Liver (tissue), 9 donors: Measurements from ENCODE around the gene MELTF. TPM values are rescaled to one million over a fixed set of nuclear protein-coding genes. Genes with fewer than 3 reads are reported as not detected.
"Not testable (repeated sequence)": the region's sequence is repeated elsewhere in the genome, so short reads cannot be mapped to it uniquely, and the experiment has no call there.

Experiments
- DNase-seq: peaks from one replicate; pipeline ENCODE4 v3.0.0-alpha.2; 2017; ENCODE audit warnings: low spot score
- H3K27ac ChIP-seq, 2 donors: one replicate each; pipeline ENCODE4 v1.7.0; 2013; ENCODE audit warnings: inconsistent platforms in 2 of 2, low read length in 2 of 2, control low read depth in 1 of 2, low read depth in 1 of 2, mild to moderate bottlenecking in 1 of 2
- H3K27me3 ChIP-seq, 4 donors: one replicate each; pipeline versions ENCODE4 v1.6.1 to v1.7.0; 2013; ENCODE audit warnings: low read length in 3 of 4, inconsistent platforms in 1 of 4, mild to moderate bottlenecking in 1 of 4, moderate library complexity in 1 of 4; ENCODE audit not compliant: control insufficient read depth in 4 of 4, insufficient read depth in 4 of 4
- H3K36me3 ChIP-seq, 4 donors: one replicate each; pipeline versions ENCODE4 v1.6.1 to v1.7.0; 2013; ENCODE audit warnings: low read length in 3 of 4, mild to moderate bottlenecking in 3 of 4, low read depth in 1 of 4, moderate library complexity in 1 of 4; ENCODE audit not compliant: control insufficient read depth in 4 of 4, insufficient read depth in 3 of 4
- H3K4me1 ChIP-seq, 4 donors: one replicate each; pipeline versions ENCODE4 v1.6.1 to v1.7.0; 2013; ENCODE audit warnings: low read length in 3 of 4, mild to moderate bottlenecking in 3 of 4, moderate library complexity in 1 of 4; ENCODE audit not compliant: control insufficient read depth in 4 of 4, insufficient read depth in 4 of 4
- H3K4me3 ChIP-seq, 3 donors: one replicate each; pipeline versions ENCODE4 v1.6.1 to v1.7.0; 2013; ENCODE audit warnings: low read length in 3 of 3, control low read depth in 1 of 3, low read depth in 1 of 3, mild to moderate bottlenecking in 1 of 3
- H3K9ac ChIP-seq, 2 donors: one replicate each; pipeline ENCODE4 v1.7.0; 2013; ENCODE audit warnings: low read length in 2 of 2, mild to moderate bottlenecking in 2 of 2, moderate library complexity in 2 of 2, control low read depth in 1 of 2, low read depth in 1 of 2
- H3K9me3 ChIP-seq, 4 donors: one replicate each; pipeline versions ENCODE4 v1.6.1 to v1.7.0; 2013; ENCODE audit warnings: low read length in 3 of 4; ENCODE audit not compliant: control insufficient read depth in 4 of 4
- EGR1 ChIP-seq, 2 donors: IDR thresholded peaks; 2 replicates each; pipeline ENCODE4 v1.6.1; 2016 to 2018; ENCODE audit warnings: antibody characterized with exemption in 2 of 2, low read depth in 2 of 2
- FOXA1 ChIP-seq: IDR thresholded peaks from 2 replicates; pipeline ENCODE4 v1.6.1; 2016; ENCODE audit warnings: antibody characterized with exemption
- GABPA ChIP-seq, 2 donors: IDR thresholded peaks in 1 of 2; conservative IDR thresholded peaks in 1 of 2; 2 replicates each; pipeline ENCODE4 v1.6.1; 2016; ENCODE audit warnings: antibody characterized with exemption in 2 of 2, mild to moderate bottlenecking in 1 of 2, moderate library complexity in 1 of 2
- HNF4A ChIP-seq, 2 donors: conservative IDR thresholded peaks; 2 replicates each; pipeline ENCODE4 v1.6.1; 2016; ENCODE audit warnings: antibody characterized with exemption in 2 of 2, mild to moderate bottlenecking in 2 of 2
- JUND ChIP-seq, 2 donors: IDR thresholded peaks; 2 replicates each; pipeline ENCODE4 v1.6.1; 2016; ENCODE audit warnings: antibody characterized with exemption in 2 of 2
- NR2F2 ChIP-seq: IDR thresholded peaks from 2 replicates; pipeline ENCODE4 v1.6.1; 2016; ENCODE audit warnings: antibody characterized with exemption
- RAD21 ChIP-seq, 2 donors: IDR thresholded peaks; 2 replicates each; pipeline ENCODE4 v1.6.1; 2016; ENCODE audit warnings: antibody characterized with exemption in 2 of 2, mild to moderate bottlenecking in 2 of 2
- RXRA ChIP-seq, 2 donors: IDR thresholded peaks; 2 replicates each; pipeline ENCODE4 v1.6.1; 2017 to 2018; ENCODE audit warnings: antibody characterized with exemption in 2 of 2, mild to moderate bottlenecking in 1 of 2
- SP1 ChIP-seq: IDR thresholded peaks from 2 replicates; pipeline ENCODE4 v1.6.1; 2018; ENCODE audit warnings: antibody characterized with exemption, mild to moderate bottlenecking
- TAF1 ChIP-seq: conservative IDR thresholded peaks from 2 replicates; pipeline ENCODE4 v1.6.1; 2016; ENCODE audit warnings: antibody characterized with exemption, mild to moderate bottlenecking
- YY1 ChIP-seq: IDR thresholded peaks from 2 replicates; pipeline ENCODE4 v1.6.1; 2016; ENCODE audit warnings: antibody characterized with exemption, mild to moderate bottlenecking
- WGBS: extraction: QIAGEN DNeasy Blood & Tissue Kit; methylation state at CpG from one replicate; pipeline ENCODE4 v1.1.7; 2013; 5-methylcytosine and 5-hydroxymethylcytosine counted together
- polyA plus RNA-seq, 2 donors: library from polyadenylated mRNA; stranded (reverse) in 1 of 2; unstranded in 1 of 2; fragments of 200-250 nt in 1 of 2; fragments of >200 nt in 1 of 2; fragmentation: Nextera tagmentation in 1 of 2; extraction: Ambion mirVana in 1 of 2; gene quantifications; one replicate each; pipeline versions ENCODE4 v1.2.1 to v1.2.3, GENCODE V29; 2013 to 2015
- total RNA-seq, 2 donors: library from RNA; depleted of rRNA; stranded (reverse); fragments of >200 nt; gene quantifications; one replicate each; pipeline ENCODE4 v1.2.3, GENCODE V29; 2014
- TF ChIP-seq, protein P1 (sequence below): IDR thresholded peaks from 2 replicates; pipeline ENCODE4 v1.6.1; 2016; ENCODE audit warnings: antibody characterized with exemption
- TF ChIP-seq, protein P2 (sequence below): IDR thresholded peaks from 2 replicates; pipeline ENCODE4 v1.6.1; 2016; ENCODE audit warnings: antibody characterized with exemption
- TF ChIP-seq, protein P3 (sequence below): fragments of 150-350 bp; IDR thresholded peaks from 2 replicates; pipeline ENCODE4 v1.5.1; 2017; ENCODE audit warnings: improper control_type of control experiment, low read depth, low read length; ENCODE audit not compliant: missing input control
- TF ChIP-seq, protein P4 (sequence below): IDR thresholded peaks from 2 replicates; pipeline ENCODE4 v1.6.1; 2016; ENCODE audit warnings: antibody characterized with exemption, mild to moderate bottlenecking
- donor health status: healthy.
- donor health status: healthy.
- donor health status: healthy.
- donor health status: healthy.
- donor health status: healthy.

MELTF gene
- total and polyA plus RNA-seq, 4 donors, result 0.14 to 1.2 (median 1.0) TPM

DNA sequence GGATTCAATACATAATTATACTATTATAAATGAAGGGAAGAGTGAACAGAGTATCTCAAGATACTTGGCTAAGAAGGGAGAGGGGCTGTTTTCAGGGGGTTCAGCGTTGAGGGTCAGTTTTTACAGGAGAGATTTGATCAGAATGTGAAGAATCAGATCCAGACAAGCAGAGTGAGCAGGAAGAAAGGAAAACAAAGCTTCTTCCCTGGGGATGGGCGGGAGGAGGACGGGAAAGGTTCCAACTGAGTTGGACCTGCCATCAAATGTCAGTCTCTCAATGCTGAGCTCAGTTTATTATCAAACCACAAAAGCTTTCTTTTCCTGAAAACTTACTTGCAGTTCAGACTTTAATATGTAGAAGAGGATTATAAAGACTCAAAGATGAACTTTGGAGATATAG is 6.0 kb upstream of the MELTF start:
- Histone ChIP-seq H3K9me3 (no peaks in the 10 kb centered on the region), H3K36me3 (peaks cover 0 to 1% (median 0%) of the 10 kb centered on the region in 4 donors), H3K27ac (no peak overlapping the region), H3K9ac (no peak overlapping the region), H3K27me3 (no peaks in the 10 kb centered on the region), H3K4me3 (no peak overlapping the region), H3K4me1 (peaks cover 0 to 3% (median 0%) of the 10 kb centered on the region in 4 donors)
- no peak for DNase-seq
- no peak for TF ChIP-seq HNF4A (conservative IDR thresholded peaks at IDR 0.05)
- TF ChIP-seq, protein P1, sequence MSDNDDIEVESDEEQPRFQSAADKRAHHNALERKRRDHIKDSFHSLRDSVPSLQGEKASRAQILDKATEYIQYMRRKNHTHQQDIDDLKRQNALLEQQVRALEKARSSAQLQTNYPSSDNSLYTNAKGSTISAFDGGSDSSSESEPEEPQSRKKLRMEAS, result no peak
- TF ChIP-seq JUND (IDR thresholded peaks at IDR 0.05), result no peak
- TF ChIP-seq, protein P2, sequence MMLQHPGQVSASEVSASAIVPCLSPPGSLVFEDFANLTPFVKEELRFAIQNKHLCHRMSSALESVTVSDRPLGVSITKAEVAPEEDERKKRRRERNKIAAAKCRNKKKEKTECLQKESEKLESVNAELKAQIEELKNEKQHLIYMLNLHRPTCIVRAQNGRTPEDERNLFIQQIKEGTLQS, result no peak
- no peak for TF ChIP-seq SP1
- no peak for TF ChIP-seq YY1
- 57% methylated on average over 3 of the region's 3 CpGs for WGBS

DNA sequence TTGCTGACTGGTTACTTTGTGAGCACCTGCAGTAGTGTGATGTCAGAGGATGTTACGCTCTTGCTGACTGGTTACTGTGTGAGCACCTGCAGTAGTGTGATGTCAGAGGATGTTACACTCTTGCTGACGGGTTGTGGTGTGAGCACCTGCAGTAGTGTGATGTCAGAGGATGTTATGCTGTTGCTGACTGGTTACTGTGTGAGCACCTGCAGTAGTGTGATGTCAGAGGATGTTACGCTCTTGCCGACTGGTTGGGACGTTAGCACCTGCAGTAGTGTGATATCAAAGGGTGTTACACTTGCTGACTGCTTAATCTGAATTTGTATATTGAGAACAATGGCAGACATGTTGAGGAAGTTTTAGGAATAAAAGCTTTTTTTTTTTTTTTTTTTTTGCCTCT is 5.2 kb upstream of the MELTF start:
- not testable (repeated sequence) for H3K36me3 ChIP-seq, H3K27ac ChIP-seq, H3K4me1 ChIP-seq, H3K4me3 ChIP-seq, H3K27me3 ChIP-seq, DNase-seq, H3K9ac ChIP-seq, H3K9me3 ChIP-seq
- 78% methylated on average over 5 of the region's 5 CpGs for WGBS

DNA sequence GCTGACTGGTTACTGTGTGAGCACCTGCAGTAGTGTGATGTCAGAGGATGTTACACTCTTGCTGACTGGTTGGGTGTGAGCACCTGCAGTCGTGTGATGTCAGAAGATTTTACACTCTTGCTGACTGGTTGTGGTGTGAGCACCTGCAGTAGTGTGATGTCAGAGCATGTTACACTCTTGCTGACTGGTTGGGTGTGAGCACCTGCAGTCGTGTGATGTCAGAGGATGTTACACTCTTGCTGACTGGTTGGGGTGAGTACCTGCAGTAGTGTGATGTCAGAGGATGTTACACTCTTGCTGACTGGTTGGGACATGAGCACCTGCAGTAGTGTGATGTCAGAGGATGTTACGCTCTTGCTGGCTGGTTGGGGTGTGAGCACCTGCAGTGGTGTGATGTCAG is 4.1 kb upstream of the MELTF start:
- DNase-seq, H3K4me3 ChIP-seq, H3K9me3 ChIP-seq, H3K27ac ChIP-seq, H3K36me3 ChIP-seq, H3K27me3 ChIP-seq, H3K4me1 ChIP-seq, H3K9ac ChIP-seq: not testable (repeated sequence)
- 73% methylated on average over 3 of the region's 3 CpGs for WGBS

DNA sequence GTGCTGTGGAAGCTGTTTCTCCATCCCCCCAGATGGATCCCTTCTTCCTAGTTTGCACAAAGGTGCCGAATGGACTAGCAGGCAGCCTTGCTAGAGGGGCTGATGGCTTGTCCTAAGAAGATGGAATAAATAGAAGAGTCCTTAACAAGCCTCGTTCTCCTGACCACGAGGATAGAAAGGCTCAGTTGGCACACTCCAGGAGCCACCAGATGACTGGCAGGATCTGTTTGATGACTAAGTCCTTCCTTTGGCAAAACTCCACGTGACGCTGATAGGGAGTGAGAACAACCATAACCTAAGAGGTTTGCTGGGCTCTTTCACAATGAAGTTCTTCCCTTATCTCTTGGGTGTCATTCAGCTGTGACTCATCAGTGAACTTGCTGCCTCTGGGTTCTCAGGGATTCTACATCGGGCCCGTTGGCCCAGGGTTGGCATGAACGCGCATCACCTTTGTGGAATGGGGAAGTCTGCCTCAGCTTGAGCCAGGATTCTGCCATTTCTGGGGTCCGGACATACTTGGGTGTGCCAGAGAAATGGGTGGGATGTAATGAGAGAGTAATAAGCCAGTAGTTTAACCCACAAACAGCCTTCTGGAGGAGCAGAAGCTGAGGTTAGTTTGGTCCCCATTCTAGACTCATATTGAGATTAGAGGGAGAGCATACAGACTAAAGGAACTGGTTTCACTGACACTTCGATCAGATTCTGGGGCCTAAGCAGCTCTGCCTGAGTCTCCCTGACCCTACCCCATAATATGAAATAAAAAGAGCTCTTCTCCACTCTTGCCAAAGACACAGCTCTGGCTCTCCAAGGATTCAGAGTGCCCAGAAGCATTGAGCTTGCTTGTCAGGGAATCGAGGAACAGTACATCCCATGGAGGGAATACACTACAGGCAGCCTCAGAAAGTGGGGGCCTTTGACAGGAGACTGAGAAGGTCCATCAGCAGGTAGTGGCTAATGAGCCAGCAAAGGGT is 2.0 kb upstream of the MELTF start:
- Histone ChIP-seq H3K4me1 (peaks cover 0 to 10% (median 6%) of the 10 kb centered on the region in 4 donors), H3K27ac (no peak overlapping the region), H3K4me3 (no peak overlapping the region), H3K27me3 (no peaks in the 10 kb centered on the region), H3K36me3 (no peaks in the 10 kb centered on the region), H3K9ac (no peak overlapping the region), H3K9me3 (no peaks in the 10 kb centered on the region)
- DNase-seq, result peak; percentile 32
- WGBS, result 44% methylated on average over 12 of the region's 12 CpGs
- TF ChIP-seq FOXA1 (no peak), EGR1 (IDR thresholded peaks at IDR 0.05; ENCODE audit: low read depth in 2 of 2) (peak; percentile 37 to 99), YY1 (peak; percentile 43), RAD21 (IDR thresholded peaks at IDR 0.05) (peak in 1 of 2 donors; percentile 46), HNF4A (conservative IDR thresholded peaks at IDR 0.05) (peak; percentile 22 to 69), RXRA (IDR thresholded peaks at IDR 0.05) (peak; percentile 56 to 91), GABPA (IDR thresholded peaks at IDR 0.05 in 1 of 2, conservative IDR thresholded peaks at IDR 0.05 in 1 of 2) (peak in 1 of 2 donors; percentile 51), NR2F2 (no peak), TAF1 (no peak), JUND (IDR thresholded peaks at IDR 0.05) (peak; percentile 99 to 100)
- TF ChIP-seq, protein P1, result peak; percentile 95
- TF ChIP-seq, protein P2, result peak; percentile 98
- TF ChIP-seq, protein P3, sequence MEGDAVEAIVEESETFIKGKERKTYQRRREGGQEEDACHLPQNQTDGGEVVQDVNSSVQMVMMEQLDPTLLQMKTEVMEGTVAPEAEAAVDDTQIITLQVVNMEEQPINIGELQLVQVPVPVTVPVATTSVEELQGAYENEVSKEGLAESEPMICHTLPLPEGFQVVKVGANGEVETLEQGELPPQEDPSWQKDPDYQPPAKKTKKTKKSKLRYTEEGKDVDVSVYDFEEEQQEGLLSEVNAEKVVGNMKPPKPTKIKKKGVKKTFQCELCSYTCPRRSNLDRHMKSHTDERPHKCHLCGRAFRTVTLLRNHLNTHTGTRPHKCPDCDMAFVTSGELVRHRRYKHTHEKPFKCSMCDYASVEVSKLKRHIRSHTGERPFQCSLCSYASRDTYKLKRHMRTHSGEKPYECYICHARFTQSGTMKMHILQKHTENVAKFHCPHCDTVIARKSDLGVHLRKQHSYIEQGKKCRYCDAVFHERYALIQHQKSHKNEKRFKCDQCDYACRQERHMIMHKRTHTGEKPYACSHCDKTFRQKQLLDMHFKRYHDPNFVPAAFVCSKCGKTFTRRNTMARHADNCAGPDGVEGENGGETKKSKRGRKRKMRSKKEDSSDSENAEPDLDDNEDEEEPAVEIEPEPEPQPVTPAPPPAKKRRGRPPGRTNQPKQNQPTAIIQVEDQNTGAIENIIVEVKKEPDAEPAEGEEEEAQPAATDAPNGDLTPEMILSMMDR, result no peak
- TF ChIP-seq, protein P4, sequence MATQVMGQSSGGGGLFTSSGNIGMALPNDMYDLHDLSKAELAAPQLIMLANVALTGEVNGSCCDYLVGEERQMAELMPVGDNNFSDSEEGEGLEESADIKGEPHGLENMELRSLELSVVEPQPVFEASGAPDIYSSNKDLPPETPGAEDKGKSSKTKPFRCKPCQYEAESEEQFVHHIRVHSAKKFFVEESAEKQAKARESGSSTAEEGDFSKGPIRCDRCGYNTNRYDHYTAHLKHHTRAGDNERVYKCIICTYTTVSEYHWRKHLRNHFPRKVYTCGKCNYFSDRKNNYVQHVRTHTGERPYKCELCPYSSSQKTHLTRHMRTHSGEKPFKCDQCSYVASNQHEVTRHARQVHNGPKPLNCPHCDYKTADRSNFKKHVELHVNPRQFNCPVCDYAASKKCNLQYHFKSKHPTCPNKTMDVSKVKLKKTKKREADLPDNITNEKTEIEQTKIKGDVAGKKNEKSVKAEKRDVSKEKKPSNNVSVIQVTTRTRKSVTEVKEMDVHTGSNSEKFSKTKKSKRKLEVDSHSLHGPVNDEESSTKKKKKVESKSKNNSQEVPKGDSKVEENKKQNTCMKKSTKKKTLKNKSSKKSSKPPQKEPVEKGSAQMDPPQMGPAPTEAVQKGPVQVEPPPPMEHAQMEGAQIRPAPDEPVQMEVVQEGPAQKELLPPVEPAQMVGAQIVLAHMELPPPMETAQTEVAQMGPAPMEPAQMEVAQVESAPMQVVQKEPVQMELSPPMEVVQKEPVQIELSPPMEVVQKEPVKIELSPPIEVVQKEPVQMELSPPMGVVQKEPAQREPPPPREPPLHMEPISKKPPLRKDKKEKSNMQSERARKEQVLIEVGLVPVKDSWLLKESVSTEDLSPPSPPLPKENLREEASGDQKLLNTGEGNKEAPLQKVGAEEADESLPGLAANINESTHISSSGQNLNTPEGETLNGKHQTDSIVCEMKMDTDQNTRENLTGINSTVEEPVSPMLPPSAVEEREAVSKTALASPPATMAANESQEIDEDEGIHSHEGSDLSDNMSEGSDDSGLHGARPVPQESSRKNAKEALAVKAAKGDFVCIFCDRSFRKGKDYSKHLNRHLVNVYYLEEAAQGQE, result peak; percentile 36
